HG02938 (cell line): ENCODE results near the gene NCKAP5.

Experiments used
- ATAC-seq: cut with Tn5 transposase; IDR thresholded peaks from one replicate; pipeline ENCODE4 v1.9.1; 2021; ENCODE audit warnings: mild to moderate bottlenecking, moderate library complexity; ENCODE audit not compliant: unreplicated experiment

Gene NCKAP5

GRCh38 chr2:133498662-133499585 is 69.3 kb downstream of the NCKAP5 start:
- peak; percentile 75 for ATAC-seq

- no peak for ATAC-seq
These were observed 70.2 kb downstream of the NCKAP5 start for GRCh38 chr2:133497951-133498565.

GRCh38 chr2:133497270-133497893 is 70.9 kb downstream of the NCKAP5 start:
- ATAC-seq = no peak

- ATAC-seq = no peak
These were observed 71.6 kb downstream of the NCKAP5 start for GRCh38 chr2:133496501-133497269.

- no peak for ATAC-seq
These were observed 73.0 kb downstream of the NCKAP5 start for GRCh38 chr2:133495226-133495625.

GRCh38 chr2:133492719-133493380 is 75.4 kb downstream of the NCKAP5 start:
- no peak for ATAC-seq

- ATAC-seq = no peak
These were observed 77.8 kb downstream of the NCKAP5 start for GRCh38 chr2:133490411-133490980.

- ATAC-seq = no peak
These were observed 78.4 kb downstream of the NCKAP5 start for GRCh38 chr2:133489641-133490410.

GRCh38 chr2:133489146-133489545 is 79.1 kb downstream of the NCKAP5 start:
- ATAC-seq = no peak

GRCh38 chr2:133486771-133487191 is 81.5 kb downstream of the NCKAP5 start:
- no peak for ATAC-seq

GRCh38 chr2:133485868-133486267 is 82.4 kb downstream of the NCKAP5 start:
- no peak for ATAC-seq

GRCh38 chr2:133484784-133485183 is 83.5 kb downstream of the NCKAP5 start:
- peak; percentile 74 for ATAC-seq

- no peak for ATAC-seq
These were observed 84.2 kb downstream of the NCKAP5 start for GRCh38 chr2:133484106-133484505.

- no peak for ATAC-seq
These were observed 85.1 kb downstream of the NCKAP5 start for GRCh38 chr2:133483181-133483580.

GRCh38 chr2:133480707-133481429 is 87.4 kb downstream of the NCKAP5 start:
- no peak for ATAC-seq

- no peak for ATAC-seq
These were observed 90.7 kb downstream of the NCKAP5 start for GRCh38 chr2:133477616-133477990.

GRCh38 chr2:133476931-133477615 is 91.2 kb downstream of the NCKAP5 start:
- no peak for ATAC-seq

GRCh38 chr2:133476286-133476685 is 92.0 kb downstream of the NCKAP5 start:
- no peak for ATAC-seq
